ENCODE data around the gene LHX3.

Gene LHX3

DNA sequence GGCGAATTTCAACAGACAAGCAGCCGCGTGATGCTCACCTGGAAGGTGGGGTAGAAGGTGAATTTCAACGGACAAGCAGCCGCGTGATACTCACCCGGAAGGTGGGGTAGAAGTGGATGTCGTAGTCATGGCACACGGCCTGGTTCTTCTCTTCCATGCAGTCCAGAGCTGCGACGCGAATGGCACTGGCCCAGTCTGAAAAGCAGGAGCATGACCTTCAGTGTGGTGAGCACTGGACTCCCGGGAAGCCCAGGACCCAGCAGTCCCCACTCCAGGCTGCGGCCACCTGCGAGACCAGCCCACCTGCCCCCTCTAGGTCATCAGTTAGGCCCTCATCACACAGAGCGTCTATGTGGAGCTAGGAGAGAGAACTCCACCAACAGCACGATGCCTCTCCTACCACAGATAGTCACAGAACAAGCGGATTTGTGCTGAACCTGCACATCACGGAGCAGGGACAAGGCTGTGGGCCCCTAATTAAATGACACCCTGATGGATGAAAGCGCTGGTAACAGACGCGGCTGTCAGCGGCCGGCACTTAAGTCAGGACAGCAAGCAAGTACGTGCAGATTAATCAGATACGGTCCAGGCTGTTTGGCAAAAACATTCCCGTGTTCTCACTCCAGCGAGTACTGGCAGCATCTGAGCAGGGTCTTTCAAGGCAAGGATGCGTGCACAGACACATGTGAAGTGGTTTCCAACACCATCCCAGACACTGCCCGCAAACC, 21.9 kb upstream of the LHX3 start:
- DNase-seq (ENCODE audit: low read depth in 2 of 2) = no peak

DNA sequence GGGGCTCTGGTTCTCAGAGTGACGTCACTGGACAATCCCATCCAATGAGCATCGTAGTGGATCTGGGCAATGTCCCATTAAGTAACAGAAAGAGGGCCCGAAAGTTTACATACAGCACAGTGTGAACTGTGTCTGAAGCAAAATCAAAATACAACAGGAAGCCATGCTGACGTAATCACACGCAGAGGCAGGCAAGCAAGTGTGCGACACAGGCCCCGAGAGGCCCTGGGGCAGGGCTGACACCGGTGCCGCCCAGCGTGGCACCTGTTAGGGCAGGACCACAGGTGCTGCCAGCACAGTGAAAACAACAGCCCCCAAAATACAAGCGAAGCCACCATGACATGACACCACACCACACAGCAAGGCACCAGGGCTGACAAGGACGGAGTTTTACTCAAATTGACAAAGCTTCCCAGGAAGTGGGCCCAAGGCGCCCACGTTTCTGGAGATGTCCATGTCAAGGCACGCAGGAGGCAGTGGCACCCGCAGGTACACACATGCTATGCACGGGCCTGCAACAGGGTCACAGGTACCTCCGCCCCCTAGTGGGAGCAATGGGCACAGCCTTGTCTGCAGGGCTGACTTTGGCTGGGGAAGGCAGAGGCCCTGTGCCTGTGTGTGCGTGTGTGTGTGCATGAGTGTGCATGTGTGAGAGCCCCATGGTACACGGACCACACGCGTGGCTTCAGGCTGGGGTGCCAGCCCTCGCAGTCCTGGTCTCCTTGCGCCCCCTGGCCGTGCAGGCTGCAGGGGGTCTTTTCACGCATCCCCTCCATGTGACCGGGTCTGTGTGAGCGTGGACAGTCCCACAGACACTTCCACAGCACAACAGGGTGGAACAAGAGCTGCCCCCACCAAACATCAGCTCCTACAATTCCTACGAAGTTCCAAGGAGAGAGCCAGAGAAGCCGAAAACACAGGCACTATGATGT, 21.1 kb upstream of the LHX3 start:
- peak; percentile 51 to 58 for DNase-seq (ENCODE audit: low read depth in 2 of 2)

DNA sequence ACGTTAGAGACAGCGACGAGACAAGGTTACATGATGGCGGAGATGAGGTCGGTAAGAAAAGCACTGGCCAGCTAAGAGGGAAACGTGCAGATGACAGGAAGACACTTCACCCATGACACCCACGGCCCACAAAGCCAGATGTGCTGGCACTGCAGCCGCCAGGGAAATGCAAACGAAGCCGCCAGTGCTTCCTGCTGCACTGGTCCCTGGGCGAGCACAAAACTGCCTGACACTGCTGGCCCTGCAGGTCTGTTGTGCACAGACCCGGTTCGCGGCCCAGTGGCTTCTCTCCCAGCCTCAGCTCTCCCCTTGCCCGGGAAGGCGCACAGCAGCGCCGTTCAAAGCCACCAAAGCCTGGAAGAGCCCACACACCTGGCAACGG, 20.4 kb upstream of the LHX3 start:
- DNase-seq (ENCODE audit: low read depth in 2 of 2) = no peak

- no peak for DNase-seq (ENCODE audit: low read depth in 2 of 2)
Observed at GRCh38 chr9:136223871-136224640, 19.1 kb upstream of the LHX3 start.

DNA sequence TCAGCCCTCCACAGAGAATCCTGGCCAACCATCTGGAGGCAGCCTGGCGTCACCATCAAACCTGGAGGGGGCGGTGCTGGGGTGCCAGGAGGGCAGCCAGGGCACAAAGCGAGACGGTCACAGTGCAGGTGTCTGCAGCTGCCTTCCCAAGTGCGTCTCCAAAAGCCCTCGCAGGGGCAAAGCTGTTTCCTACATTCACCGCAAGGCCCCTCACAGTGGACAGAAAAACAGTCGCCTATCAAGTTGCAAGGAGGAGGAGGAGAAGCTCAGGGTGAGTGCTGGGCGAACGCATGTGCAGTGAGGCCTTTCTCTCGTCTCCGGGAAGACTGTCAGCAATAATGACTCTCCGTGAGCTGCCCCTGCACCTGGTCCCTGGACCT, 18.0 kb upstream of the LHX3 start:
- no peak for DNase-seq (ENCODE audit: low read depth in 2 of 2)

DNA sequence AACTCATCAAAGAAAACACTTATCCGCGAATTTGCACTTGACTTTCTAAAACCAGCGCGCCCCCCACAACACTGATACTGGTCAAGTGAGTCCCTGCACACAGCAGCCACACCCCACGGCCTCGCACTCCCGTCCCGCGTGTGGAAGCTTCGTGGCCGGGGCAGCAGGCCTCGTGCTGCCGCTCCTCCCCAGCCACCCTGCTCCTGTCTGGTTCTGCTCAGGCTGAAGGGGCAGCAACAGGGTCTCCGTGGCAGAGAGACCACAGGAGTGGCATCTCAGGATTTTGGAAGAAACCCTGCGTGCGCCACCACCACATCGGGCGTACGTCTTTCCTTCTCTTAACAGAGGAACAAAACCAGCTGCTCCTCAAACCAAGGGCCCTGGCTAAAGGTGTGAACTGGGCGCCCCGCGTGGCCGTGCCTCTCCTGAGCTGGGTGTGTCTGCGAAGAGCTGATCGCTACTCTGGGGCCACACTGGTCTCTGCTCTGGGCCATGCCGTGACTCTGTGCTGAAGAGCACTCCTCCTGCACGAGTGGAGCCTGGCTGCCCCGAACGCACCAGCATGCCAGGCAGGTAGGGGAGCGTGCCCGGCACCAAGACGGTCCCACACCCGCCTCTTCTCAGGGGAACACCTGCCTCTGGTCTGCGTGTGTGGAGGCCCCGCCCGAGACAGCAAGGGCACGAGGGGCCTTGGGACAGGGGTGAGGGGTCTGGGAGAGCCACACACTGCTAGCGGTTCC, 17.4 kb upstream of the LHX3 start:
- no peak for DNase-seq (ENCODE audit: low read depth in 2 of 2)

DNA sequence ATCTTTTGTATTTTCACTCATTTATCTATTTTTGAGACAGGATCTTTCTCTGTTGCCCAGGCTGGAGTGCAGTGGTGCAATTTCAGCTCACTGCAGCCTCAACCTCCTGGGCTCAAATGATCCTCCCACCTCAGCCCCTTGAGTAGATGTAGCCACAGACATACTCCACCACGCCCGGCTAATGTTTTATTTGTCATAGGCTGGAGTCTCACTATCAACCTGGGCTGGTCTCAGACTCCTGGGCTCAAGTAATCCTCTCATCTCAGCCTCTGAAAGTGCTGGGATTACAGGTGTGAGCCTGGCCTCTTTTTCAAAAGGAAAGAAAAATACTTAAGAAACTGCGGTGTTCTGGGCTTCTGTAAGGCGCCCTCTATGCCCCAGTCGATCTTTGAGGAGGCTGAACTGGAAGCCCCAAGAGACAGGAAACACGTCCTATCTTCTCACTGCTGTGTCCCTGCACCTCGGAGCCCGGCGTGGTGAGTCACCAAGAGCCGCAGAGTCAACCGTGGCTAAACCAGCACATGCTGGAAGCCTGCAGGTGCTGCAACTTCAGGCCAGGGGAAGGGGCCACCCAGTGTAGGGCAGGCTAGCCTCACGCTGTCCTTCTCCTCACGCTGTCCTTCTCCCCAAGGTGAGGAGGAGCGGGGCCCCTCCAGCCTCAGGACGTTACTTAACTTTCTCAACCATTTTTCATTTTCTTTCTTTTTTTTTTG, 15.2 kb upstream of the LHX3 start:
- no peak for DNase-seq (ENCODE audit: low read depth in 2 of 2)

- no peak for DNase-seq (ENCODE audit: low read depth in 2 of 2)
Observed at GRCh38 chr9:136219276-136219675, 14.3 kb upstream of the LHX3 start.

DNA sequence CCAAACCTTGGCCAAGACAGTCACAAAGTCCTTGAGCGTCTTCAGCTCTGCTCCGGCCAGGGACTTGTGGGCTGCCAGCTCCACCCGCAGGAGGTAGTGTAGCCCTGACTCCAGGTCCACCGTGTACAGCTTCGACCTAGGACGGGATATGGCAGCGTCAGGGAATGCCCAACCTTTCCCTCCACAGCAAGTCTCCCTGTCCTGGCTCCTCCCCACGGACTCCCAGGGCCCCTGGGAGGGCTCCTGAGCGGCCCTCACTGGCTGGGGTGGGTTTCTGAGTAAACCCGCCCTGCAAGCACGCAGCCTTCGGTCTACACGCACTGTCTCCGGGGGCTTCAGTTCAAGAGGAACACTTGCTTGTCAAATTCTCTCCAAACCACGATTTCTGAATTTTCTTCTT, 13.7 kb upstream of the LHX3 start:
- DNase-seq (ENCODE audit: low read depth in 2 of 2) = no peak

DNA sequence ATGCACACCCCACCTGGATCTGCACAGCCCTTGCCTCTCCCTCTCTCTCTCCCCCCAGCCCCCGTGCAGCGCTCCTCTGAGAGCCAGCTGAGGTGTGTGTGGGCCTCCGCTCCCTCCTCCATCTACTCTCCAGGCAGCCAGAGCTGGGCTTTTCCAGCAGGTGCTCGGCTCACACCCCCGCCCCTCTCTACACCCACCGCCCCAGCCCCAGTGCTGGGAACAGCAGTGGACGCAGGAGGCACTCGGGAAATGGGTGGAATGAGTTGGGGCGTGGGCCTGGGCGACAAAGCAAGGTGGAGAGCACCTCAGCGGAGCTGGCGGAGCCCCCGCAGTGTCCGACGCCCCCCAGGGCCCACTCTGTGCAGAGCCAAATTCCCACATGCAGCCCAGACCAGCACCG, 13.3 kb upstream of the LHX3 start:
- no peak for DNase-seq (ENCODE audit: low read depth in 2 of 2)

- DNase-seq (ENCODE audit: low read depth in 2 of 2) = no peak
Observed at GRCh38 chr9:136216541-136217244, 11.8 kb upstream of the LHX3 start.

GRCh38 chr9:136213733-136214132, 8.8 kb upstream of the LHX3 start:
- no peak for DNase-seq (ENCODE audit: low read depth in 2 of 2)

DNA sequence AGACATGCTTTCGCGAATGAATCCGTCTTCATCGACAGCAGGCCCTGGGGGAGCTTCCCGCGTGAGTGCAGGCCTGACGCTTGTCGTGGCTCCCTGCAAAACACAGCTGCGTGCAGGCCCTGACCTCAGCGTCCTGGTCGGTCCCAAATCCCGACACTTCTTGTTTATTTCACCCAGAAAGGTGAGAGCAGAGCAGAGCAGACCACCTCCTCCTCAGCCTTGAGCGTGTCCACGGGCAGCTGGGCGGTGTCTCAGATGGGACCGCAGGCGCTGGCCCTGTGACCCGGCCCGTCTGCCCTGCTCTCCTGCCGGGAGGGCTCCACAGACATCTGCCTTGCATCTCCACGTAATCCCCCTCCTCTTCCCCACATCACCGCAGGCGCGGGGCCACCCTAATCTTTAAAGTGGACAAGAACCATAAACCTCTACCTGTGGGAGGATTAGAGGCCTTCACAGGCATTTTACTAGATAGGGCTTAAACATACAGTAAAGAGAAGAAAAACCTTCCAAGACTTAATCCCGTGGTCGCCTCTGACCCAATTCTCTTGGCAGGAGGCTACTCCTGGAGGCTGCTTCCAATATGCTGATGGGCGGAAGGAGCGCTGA, 7.5 kb upstream of the LHX3 start:
- no peak for DNase-seq (ENCODE audit: low read depth in 2 of 2)

- DNase-seq (ENCODE audit: low read depth in 2 of 2) = no peak
Observed at GRCh38 chr9:136211441-136212344, 6.8 kb upstream of the LHX3 start.

- no peak for DNase-seq (ENCODE audit: low read depth in 2 of 2)
Observed at GRCh38 chr9:136211006-136211405, 6.1 kb upstream of the LHX3 start.

DNA sequence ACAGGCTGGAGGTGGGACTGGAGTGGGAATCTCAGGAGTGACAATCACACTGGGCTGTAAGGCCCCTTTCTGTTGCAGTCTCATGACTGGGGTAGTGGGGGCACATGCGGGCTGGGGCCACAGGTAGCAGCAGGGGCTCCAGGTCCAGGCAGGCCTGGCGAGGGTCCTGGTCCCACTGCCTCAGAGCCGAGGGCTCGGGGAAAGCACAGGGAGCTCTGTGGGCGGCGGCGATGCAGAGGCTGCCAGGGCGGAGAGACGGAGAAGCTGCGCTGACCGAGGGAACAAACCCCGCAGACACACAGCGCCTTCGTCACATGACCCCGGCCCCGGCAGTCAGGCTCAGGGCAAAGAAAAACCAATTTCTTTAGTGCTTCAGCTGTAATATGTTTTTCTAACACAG, 5.3 kb upstream of the LHX3 start:
- no peak for DNase-seq (ENCODE audit: low read depth in 2 of 2)

DNA sequence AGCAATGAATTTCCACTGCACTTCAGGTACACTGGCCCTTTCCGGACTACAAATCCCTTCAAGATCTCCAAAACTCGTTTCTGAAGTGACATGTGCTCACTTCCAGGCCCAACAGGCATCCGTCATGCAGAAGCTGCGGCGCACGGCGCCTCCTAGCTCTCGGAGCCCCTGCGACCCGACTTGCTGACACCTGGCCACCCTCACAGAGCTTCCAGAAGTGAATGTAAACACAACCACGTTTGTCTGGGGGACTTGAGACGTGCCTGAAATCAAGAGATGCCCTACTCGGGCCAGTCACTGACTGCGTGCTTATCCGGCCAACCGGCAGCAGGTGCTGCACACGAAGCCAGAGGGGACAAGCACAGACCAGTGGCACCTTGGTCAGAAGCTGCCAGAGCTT, 4.9 kb upstream of the LHX3 start:
- DNase-seq (ENCODE audit: low read depth in 2 of 2) = no peak

- no peak for DNase-seq (ENCODE audit: low read depth in 2 of 2)
Observed at GRCh38 chr9:136209232-136209631, 4.3 kb upstream of the LHX3 start.

- no peak for DNase-seq (ENCODE audit: low read depth in 2 of 2)
Observed at GRCh38 chr9:136208675-136209074, 3.7 kb upstream of the LHX3 start.

Data from stimulated activated CD8-positive, alpha-beta memory T cell treated with anti-CD3 and anti-CD28 coated beads, Interleukin-2, amount 100 ng/mL, for 48 hours (primary cell).